NCI-H2029 (cell line): ENCODE results near the gene C1orf116.
A peak's percentile ranks its signal among the peaks of the same experiment; 100 is the strongest.

ENCODE experiments used
- DNase-seq: peaks from one replicate; lab custom pipeline; 2025; lab: John Stamatoyannopoulos, UW

The C1orf116 gene

DNA sequence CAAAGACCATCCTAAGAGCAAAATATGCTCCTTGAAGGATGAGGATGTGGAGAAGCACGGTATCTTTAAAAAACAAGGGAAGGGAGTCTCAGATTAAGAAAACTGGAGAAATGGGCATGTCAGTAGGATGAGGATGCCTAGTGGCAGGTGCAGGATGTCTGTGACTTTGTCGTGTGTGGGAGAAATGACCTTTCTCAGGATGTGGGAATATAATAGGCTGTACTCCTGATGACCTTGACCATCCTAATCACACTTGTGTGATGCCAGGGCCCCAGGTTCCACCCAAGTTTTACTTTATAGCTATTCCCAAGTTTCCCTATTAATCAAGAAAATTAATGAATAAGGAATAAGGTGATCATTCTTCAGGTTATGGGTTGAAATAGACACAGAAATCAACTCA, 12.9 kb downstream of the C1orf116 start:
- no peak for DNase-seq

DNA sequence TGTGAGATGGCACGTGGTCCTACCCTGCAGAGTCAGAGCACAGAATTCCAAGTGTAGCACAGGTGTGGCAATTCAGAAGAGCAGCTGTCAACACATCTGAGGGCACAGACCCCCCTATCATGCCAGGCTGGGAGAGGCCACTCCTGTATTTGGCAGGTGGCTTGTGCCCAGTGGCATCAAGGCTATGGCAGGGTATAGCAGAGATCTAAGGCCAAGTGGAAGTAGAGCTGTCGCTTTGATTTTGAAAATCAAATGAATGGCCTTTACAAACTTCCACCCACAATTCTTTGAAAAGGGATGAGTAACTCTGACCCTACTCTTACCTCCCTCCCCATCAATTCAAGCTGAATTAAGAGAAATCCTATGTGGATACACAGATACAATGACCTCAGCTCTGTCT, 13.4 kb downstream of the C1orf116 start:
- DNase-seq, result no peak

DNA sequence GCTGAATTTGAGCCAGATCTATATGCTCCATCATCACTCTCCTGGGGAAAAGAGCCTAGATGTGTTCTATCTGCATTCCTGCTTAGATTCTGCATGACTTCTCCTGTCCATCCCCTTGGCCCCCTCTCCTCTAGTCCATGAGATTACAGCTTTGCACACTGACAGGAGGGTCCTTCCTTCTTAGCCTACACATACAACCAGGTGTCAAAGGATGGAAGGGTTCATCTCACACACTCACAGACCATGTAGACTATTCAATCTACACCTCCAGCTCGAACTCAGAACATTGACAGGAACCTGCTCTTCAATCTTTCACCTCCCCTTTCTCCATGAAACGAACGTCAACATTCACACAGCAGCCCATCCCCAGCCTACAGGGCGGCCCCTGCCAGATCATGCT, 13.8 kb downstream of the C1orf116 start:
- no peak for DNase-seq

DNA sequence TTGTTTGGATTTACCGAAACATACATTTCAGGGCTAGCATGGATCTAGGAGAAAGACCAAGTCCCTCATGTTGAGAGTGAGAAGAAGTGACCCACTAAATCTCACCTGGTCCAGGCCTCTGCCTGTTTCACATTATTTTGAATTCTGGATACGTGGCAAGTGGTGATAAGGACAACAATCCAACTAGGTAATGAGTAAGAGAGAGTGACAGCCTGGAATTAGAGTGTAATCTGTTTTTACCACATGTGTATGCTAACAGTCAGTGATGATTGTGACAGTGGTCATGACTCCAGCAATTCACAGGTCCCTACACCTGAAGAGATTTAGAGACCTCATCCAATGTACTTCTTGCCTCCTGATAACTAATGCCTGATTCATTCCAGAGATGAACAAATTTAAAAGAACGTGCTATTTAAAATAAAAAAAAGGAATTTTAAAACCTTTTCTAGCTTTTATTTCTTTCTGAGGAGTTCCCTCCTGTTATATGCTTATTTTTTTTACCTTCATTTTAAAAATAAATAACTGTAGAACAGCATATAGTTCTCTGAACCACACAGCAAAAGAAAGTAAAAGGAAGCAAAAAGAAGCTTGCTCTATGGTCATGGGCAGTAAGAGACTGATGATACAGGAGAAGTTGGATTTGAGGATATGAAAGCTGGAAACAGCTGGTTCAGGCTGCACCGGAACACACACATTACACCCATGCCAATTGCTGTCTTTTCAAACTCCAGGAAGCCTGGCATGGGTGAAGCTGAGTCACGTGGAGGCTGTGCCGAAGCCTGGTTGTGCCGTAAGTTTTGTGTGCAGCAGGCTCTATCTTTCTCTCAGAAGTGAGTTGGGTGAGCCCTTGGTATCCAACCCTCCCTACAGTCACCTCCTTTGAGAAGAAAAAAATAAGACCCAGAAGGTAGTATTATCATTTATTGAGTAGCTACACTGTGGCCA, 14.7 kb downstream of the C1orf116 start:
- peak; percentile 29 for DNase-seq

DNA sequence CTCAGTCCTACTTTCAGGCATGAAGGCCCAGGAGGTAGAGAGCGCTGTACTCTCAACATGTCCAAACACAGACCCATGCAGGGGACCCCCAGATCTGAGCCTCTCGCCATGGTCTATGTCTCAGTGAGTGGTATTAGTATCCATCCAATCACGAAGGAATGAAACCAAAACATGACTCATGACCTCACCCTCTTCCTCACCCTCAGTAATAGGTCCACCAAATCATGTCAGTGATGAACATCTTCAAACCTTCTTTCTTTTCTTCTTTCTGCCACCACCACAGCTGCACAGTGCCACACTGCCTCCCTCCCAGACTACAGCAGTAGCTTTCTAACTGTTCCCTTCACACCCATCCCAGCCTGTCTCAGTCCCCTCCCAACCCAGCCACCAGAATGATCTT, 16.8 kb downstream of the C1orf116 start:
- DNase-seq, result no peak

DNA sequence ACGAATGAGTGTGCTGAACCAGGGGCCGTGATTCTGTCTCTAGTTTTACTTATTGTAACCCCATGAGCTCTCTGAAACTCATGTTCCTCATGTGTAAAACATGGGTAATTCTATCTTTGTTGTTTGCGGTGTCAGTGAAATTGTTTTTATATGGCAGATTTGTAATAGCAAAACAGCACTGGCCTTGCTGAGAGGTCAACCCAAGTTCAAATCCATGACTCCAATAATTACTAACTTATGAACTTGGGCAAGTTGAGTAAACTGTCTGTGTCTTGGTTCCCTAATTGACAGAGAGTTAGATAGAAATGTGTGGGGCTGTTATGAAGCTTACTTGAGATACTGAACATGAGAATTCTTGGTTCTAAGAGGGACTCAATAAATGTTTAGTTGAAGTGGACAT, 17.8 kb downstream of the C1orf116 start:
- no peak for DNase-seq

DNA sequence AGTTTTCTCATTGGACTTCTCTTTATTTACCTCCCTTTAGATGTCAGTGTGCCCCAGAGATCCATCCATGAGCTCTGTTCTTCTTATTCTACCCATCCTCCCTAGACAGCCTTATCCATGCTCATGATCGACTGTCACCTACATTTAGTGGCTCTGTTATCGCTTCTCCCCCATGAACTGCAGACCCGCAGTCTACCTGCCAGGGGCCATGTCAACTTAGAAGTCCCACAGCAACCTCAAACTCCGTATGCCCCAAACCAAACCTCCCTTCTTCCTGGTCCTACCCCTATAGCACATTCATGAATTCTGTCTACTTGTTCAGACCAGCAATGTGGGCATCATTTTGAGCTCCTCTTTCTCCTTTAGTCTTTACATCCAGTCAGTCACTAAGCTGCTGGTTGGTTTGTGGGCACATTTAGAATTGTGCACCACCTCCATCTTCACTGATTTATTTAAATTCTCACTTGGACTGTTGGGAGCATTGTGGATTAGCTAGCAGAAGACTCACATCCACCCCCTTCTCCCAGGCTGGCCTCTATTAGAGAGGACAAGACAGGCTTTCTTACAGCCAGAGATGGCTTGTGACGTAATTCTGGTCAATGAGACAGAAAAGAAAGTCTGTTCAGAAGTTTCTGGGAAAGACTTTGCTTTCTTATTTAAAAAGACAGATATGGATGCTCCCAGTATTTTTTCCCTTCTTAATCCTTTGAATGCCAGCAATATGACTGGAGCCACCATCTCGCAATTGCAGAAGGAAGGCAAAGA, 19.1 kb downstream of the C1orf116 start:
- DNase-seq, result no peak

DNA sequence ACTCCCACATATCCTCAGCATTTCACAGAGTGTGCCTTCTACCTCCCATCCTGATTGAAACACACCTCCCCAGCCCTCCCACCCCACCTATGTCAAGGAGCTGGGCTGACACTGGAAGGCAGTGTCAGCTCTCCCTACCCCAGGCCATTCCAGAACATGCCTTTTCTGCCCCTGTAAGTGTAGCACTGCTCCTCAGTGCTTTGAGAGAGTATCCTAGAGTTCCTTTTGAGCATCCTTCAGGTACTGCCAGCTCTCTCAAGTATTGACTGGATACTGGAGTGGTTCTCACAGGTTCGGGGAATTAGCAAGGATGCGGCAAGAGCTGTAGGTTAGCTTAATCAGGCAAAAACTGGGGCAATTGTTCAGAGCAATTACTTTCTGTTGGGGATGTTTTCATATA, 21.8 kb downstream of the C1orf116 start:
- no peak for DNase-seq

DNA sequence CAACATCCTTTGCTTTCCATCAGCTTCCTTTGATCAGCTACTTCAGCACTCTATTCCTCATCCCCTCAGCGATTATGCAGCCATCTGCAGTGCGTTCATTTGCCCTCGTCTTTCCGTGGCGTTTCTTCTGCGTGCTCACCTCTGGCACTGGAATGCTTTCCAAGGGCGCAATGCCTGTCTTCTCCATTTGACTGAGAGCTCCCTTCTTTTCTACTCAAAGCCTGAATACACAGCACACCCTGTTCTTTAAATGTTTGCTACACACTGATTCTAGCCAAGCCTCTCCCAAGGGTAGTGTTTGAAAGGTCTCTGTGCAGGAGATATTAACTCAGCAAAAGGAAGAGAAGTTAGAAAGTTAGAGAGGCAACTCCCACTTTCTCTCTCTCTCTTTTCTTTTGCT, 22.6 kb downstream of the C1orf116 start:
- no peak for DNase-seq

DNA sequence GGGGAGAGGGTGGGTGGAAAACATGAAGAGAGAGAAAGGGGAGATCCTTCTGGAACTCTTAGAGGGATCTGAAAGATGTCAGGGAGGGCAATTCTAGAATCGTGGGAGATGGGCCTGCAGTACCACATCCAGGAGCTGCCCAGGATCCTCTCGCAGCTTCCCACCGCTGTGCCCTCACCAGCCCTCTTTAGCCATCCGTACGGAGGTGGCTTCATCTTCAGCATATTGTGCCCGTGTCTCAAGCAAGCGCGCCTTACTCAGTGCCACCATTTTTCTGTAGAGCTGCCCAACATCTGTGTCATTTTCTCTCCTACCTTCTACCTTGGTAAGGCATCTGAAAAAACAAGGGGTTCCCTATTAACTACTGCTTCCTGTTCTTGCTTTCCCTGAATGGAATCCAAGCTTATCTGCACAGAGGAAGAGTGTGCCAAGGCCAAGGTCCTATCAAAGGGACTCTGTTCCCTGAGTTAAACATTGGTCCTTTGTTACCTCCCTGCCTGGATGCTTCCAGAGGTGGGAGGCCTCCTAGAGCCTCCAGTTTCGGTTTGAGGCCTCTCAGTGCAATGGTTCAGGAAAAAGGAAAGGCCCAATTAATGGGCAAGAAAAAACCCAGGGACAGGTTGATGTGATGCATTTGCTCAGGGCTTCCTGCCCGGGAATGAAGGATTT, 23.2 kb downstream of the C1orf116 start:
- no peak for DNase-seq

DNA sequence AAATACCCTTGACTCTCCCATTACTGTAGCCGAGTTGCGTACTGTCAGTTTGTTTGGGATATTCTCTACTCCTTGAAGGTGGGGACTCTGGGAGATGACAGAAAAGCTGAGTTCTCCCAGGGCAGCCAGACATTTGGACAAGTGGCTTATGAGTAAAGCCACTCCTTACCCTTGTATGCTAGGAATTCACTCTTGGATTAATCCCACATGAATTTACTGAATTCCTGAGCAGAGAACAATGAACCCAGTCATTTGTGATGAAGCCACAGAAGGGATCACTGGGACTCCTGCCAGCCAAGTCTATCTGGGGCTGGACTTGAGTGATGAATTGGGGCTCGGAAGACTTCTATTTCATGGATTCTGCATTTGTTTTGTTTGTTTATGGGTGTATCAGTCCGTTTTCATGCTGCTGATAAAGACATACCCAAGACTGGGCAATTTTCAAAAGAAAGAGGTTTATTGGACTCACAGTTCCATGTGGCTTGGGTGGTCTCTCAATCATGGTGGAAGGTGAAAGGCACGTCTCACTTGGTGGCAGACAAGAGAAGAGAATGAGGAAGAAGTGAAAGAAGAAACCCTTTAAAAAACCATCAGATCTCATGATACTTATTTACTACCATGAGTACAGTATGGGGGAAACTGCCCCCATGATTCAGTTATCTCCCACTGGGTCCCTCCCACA, 25.1 kb downstream of the C1orf116 start:
- DNase-seq, result no peak

DNA sequence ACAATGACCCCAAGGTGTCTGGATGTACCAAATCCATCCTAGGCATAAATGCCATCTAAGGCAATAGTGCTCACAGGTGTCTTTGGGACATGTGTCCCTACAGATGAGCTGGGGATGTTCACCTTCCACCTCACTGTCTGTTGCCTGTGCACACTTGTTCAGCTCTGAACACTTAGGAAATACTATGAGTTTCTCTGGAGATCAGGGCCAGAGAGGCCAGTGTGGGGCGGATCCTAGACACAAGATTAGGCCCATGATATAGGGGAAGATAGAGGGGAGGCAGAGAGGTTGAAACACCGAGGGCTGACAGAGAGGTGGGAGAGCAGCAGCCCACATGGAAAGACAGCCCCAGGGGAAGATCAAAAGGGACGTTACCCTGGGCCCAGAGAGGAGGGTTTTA, 25.6 kb downstream of the C1orf116 start:
- DNase-seq, result no peak

DNA sequence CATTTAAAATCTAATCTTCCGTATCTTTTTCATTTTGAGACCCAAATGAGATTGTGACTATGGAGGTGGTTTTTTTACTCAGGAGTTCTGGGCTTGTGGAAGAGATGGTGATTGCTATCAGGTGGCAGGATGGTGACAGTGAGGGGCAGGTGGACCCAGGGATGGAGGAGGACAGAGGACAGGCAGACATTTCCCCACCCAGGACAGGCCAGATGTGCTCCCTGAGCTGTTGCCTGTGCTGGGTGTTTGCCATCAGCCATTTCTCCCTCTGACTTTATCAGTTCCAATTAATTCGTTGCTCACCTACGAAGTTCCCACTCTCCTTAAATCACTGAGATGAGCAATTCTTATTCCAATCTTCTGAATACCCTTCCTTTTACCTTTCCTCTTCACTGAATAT, 26.5 kb downstream of the C1orf116 start:
- no peak for DNase-seq

DNA sequence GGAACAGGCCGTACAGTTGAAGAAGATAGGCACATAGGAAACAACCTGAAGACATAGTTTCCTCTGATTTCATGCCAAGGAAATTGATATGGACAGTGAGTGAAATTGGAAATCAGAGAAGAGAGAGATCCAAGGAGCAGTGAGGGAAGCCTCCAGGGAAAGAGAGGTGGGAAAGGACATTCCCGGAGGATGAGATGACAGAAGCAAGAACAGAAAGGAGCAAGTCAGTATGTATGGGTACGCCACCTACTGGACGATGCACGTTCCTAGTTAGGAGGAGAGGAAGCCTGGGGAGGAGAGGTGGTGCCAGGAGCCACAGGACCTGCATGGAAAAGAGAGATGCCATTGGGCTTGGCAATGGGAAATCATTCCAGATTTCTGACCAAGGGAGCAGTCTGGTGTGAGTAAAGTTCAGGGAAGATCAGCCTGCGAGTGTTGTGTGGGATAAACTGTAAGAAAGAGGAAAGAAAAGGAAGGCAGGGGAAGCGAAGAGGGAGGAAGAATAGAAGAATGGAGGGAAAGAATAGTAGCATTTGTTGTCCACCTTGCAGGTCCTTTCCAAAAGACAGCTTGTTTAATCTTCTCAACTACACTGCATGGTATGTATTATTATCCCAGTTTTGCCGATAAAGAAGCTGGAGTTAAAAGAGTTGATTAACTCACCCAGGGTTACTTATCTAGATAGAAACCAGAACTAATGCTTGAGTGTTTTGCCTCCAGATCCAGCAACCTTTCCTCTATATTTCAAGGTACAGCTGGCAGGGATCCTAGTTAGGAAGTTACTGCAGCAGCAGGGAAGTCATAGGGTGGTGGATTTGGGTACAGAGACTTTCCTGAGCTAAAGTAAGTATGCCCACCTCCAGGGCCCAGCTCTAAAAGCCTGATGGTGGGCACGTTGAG, 27.4 kb downstream of the C1orf116 start:
- peak; percentile 54 for DNase-seq

DNA sequence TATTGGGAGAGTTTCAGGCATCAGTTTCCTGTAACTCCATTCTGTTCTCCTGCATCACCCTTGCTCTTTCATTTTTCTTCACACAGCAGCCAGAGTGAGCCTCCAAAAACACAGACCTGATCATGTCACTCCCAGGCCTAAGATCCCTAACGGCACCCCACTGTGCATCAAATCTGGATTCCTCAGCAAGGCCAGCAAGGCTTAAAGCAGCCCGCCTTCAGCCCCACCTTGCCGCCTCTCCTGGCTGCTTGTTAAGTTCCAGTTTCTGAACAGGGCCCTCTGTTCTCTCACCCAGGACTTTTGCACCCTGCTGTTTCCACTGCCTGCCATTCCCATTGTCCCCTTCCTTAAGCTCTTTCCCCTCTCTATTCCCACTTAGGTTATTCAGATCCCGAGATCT, 29.3 kb downstream of the C1orf116 start:
- DNase-seq, result no peak

DNA sequence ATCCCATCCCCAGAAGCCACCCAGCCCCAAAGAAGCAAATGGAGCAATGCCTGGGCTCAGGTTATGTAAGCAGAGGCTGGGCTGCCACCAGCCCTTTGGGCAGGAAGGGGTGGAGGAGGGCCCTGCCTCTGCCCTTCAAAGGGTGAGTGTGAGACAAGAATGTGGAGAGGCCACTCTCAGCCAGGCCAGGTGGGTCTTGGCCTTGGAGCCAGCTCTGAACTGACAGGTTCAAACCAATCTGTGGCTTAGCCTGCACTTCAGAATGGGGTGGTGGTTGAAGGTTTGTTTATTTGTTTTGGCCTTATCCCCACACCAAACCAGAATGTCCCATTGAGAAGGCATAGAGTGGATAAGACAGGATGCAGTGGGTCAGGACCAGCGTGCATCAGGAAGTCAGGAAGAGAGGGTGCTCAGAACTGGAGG, 29.8 kb downstream of the C1orf116 start:
- peak; percentile 94 for DNase-seq

DNA sequence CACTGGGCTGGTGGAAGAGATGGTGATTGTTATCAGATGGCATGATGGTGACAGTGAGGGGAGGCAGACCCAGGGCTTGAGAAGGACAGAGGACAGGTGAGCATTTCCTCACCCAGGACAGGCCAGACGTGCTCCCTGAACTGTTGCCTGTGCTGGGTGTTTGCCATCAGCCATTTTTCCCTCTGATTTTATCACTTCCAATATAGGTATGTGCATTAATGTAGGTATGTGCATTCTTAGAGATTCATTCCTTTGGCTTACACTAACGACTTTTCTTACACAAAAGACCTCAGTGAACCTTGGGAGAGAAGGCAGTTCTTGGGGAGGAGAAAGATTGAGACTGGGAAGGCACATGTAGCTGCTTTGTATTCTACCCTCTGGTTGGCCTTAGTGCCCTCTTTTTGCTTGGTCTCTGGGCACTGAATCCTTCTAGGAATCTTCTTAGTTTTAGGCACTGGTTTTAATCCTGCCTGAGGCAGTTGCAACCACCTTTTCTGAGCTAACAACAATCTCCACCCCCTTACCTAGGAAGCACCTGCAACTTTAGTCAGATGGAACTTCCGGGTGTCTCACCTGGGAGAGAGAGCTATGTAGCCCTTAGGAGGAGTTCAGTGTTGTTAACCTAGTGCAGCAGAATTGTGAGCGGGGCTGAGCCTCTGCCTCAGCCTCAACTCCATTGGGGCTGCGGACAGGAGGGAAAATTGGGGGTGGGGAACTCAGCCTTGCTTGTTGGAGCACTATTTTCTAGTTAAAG, 30.9 kb downstream of the C1orf116 start:
- peak; percentile 13 for DNase-seq

DNA sequence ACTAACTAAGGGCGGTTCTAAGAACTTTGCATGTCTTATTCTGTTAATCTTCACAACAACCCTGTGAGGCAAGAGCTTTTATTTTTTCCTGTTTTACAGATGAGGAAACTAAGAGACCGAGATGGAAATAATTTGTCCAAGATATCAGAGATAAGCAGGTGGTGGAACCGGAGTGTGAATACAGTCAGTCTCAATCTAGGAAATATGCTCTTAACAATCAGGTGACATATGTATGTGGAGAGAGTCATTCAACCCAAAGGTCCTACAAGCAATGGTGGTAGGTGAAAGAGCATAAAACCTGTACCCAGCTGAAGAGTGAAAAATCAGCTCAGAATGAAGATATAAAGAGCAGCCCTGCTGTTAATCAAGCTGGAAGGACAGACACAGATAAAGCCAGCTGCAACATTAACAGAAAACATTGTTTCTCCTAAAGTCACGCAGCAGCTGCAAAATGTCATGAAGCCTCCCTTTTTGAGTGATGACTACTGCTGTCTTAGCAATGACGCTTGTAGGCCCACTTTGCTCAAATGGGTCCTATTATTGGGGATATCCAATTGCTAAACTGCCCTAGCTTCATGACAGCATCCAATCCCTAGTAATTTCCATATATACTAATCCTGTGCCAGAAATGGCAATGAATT, 31.8 kb downstream of the C1orf116 start:
- no peak for DNase-seq

DNA sequence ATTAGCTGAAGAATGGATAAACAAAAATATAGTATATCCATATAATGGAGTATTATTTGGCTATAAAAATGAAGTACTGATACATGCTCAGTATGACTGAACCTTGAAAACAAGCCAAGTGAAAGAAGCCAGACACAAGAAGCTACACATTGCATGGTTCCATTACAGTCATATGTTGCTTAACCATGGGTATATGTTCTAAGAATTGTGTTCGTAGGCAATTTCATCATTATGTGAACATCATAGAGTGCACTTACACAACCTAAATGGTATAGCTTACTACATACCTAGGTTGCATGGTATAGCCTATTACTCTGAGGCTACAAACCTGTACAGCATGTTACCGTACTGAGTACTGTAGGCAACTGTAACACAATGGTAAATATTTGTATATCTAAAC, 33.7 kb downstream of the C1orf116 start:
- DNase-seq, result no peak

DNA sequence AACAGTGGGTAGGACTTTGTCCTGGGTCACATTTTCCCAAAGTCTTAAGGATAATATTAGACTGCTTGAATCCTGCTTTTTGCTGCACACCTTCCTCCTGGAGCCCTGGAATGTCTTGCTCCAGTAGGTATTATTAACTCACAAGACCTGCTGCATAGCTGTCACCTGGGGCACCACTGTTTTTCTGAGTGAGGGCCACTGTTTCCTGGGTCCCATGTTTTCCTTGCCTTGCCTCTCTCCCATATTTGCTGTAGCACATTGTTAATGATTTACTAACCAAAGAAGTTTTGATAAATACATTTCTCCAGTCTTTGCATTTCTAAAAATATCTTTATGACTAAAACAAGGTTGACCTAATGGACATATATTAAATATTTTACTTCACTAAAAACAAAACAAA, 39.8 kb downstream of the C1orf116 start:
- DNase-seq, result no peak
